VCaP (cell line): ENCODE data around the gene ABR.
"Not testable (repeated sequence)": the region's sequence is repeated elsewhere in the genome, so short reads cannot be mapped to it uniquely, and the experiment has no call there.

Experiments
- H3K27ac ChIP-seq: fragments of 450-650 bp; 2 replicates; pipeline ENCODE4 v1.5.1; 2017
- CTCF ChIP-seq: fragments of 450-650 bp; conservative IDR thresholded peaks from 2 replicates; pipeline ENCODE4 v1.5.1; 2017; ENCODE audit warnings: mild to moderate bottlenecking, moderate library complexity

The ABR gene

GRCh38 chr17:978103-979093, 201.4 kb downstream of the ABR start:
- TF ChIP-seq CTCF: no peak
- H3K27ac ChIP-seq: peak overlapping the region; percentile 65; the same call in 1 of the 2 replicates

GRCh38 chr17:977166-977565, 202.6 kb downstream of the ABR start:
- no peak for TF ChIP-seq CTCF
- no peak overlapping the region for H3K27ac ChIP-seq

- TF ChIP-seq CTCF: no peak
- no peak overlapping the region for H3K27ac ChIP-seq
These were observed 203.5 kb downstream of the ABR start for GRCh38 chr17:976312-976711.

GRCh38 chr17:975371-975915, 204.3 kb downstream of the ABR start:
- H3K27ac ChIP-seq: no peak overlapping the region
- TF ChIP-seq CTCF: no peak

- not testable (repeated sequence) for H3K27ac ChIP-seq
These were observed 205.0 kb downstream of the ABR start for GRCh38 chr17:974778-975177.

DNA sequence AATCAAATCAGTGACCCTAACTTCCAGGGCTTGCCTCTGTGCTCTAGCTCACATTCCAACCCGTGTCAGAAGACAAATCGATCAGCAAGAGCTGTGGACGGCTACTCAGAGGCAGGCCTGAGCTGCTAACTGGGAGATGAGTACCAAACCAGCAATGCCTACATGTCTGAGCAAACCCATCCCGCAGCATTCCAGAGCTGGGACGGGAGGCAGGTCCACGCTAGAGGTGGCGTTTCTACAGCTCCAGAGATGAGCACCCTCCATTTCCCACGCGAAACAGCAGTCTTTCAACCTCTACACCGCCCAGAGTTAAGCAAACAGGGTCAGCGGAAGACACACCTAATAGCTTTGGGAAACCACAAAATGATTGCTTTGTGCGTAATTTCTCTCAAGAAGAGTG, 206.7 kb downstream of the ABR start:
- no peak overlapping the region for H3K27ac ChIP-seq

DNA sequence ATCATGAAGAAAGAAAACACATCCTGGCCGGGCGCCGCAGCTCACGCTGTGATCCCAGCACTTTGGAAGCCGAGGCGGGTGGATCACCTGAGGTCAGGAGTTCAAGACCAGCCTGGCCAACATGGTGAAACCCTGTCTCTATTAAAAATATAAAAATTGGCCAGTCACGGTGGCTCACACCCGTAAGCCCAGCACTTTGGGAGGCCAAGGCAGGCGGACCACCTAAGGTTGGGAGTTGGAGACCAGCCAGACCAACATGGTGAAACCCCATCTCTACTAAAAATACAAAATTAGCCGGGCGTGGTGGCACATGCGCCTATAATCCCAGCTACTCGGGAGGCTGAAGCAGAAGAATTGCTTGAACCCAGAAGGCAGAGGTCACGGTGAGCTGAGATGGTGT, 207.9 kb downstream of the ABR start:
- H3K27ac ChIP-seq: not testable (repeated sequence)

More for the DNA sequence above, 206.7 kb downstream of the ABR start:
- TF ChIP-seq CTCF: no peak

GRCh38 chr17:970364-970763, 209.4 kb downstream of the ABR start:
- H3K27ac ChIP-seq: no peak overlapping the region
- no peak for TF ChIP-seq CTCF
